PC-9 (cell line): Measurements from ENCODE around the gene SCN2B.

Source experiments
- EZH2 ChIP-seq: fragments of 200-600 bp; sonication (generic); IDR thresholded peaks from 2 replicates; pipeline ENCODE4 v1.8.0; 2017; ENCODE audit warnings: antibody characterized with exemption, low read depth
- TF ChIP-seq, protein P1 (sequence below): fragments of 200-600 bp; sonication (generic); conservative IDR thresholded peaks from 2 replicates; pipeline ENCODE4 v1.6.1; 2017; ENCODE audit warnings: mixed run types, antibody characterized with exemption, mild to moderate bottlenecking, moderate library complexity

DNA sequence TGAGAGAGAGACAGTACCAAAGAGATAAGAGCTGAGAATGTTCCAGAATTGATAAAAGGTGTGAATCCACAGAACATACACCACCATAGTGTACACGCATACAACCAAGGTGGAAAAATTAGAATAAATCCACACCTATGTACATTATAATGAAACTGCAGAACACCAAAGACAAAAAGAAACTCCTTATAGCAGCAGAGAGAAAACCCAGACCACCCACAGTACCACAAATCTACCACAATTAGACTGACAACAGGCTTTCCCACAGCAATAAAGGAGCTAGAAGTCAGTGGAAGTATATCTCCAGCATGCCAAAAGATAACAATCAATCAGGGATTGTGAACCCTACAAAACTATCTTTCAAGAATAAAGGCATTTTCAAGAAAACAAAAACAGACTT is 55.6 kb downstream of the SCN2B start:
- TF ChIP-seq, protein P1, sequence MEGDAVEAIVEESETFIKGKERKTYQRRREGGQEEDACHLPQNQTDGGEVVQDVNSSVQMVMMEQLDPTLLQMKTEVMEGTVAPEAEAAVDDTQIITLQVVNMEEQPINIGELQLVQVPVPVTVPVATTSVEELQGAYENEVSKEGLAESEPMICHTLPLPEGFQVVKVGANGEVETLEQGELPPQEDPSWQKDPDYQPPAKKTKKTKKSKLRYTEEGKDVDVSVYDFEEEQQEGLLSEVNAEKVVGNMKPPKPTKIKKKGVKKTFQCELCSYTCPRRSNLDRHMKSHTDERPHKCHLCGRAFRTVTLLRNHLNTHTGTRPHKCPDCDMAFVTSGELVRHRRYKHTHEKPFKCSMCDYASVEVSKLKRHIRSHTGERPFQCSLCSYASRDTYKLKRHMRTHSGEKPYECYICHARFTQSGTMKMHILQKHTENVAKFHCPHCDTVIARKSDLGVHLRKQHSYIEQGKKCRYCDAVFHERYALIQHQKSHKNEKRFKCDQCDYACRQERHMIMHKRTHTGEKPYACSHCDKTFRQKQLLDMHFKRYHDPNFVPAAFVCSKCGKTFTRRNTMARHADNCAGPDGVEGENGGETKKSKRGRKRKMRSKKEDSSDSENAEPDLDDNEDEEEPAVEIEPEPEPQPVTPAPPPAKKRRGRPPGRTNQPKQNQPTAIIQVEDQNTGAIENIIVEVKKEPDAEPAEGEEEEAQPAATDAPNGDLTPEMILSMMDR: no peak
- TF ChIP-seq EZH2: no peak
